Right lobe of liver (tissue), 6 donors: ENCODE data around the gene IL17REL. TPM values are rescaled to one million over a fixed set of nuclear protein-coding genes. Genes with fewer than 3 reads are reported as not detected.

ENCODE experiments used
- ATAC-seq, 4 donors: fragments of 200-7000 bp; cut with Tn5 transposase; one replicate each; pipeline ENCODE4 v1.9.1; 2020; ENCODE audit warnings: mild to moderate bottlenecking in 4 of 4, moderate library complexity in 4 of 4
- DNase-seq, 3 donors: peaks; one replicate each; pipeline ENCODE4 v3.0.0-alpha.2; 2020
- H3K27ac ChIP-seq, 3 donors: fragments of 200-600 bp; one replicate each; pipeline ENCODE4 v1.8.0; 2022
- H3K27me3 ChIP-seq, 2 donors: fragments of 200-600 bp; one replicate each; pipeline ENCODE4 v1.8.0; 2022
- H3K36me3 ChIP-seq, 4 donors: fragments of 200-600 bp; sonication (generic) in 1 of 4; one replicate each; pipeline versions ENCODE4 v1.5.1 to v1.8.0; 2017 to 2022; ENCODE audit warnings: control low read depth in 1 of 4
- H3K4me1 ChIP-seq, 4 donors: fragments of 200-600 bp; sonication (generic) in 1 of 4; one replicate each; pipeline versions ENCODE4 v1.5.1 to v1.8.0; 2017 to 2022; ENCODE audit warnings: control low read depth in 1 of 4
- H3K4me3 ChIP-seq, 3 donors: fragments of 200-600 bp; one replicate each; pipeline ENCODE4 v1.8.0; 2022
- H3K9me3 ChIP-seq, 4 donors: fragments of 200-600 bp; sonication (generic) in 1 of 4; one replicate each; pipeline versions ENCODE4 v1.5.1 to v1.8.0; 2017 to 2022; ENCODE audit warnings: control low read depth in 1 of 4
- POLR2A ChIP-seq: fragments of 450-650 bp; IDR thresholded peaks from one replicate; pipeline ENCODE4 v1.6.1; 2017; ENCODE audit warnings: antibody characterized with exemption, mild to moderate bottlenecking
- WGBS: methylation state at CpG from one replicate; pipeline ENCODE4 v1.1.6; 2018; ENCODE audit warnings: low coverage, low lambda C conversion rate; ENCODE audit not compliant: insufficient coverage; ENCODE audit errors: missing lambda C conversion rate; 5-methylcytosine and 5-hydroxymethylcytosine counted together
- intact Hi-C, 2 donors: fragments of 100-400 bp; cut with DNase I; formaldehyde crosslinking; loops; one replicate each; pipeline versions ENCODE4 v1.11.2 to v1.14.1; 2022
- total RNA-seq, 6 experiments: library from RNA; depleted of rRNA in 2 of 6; stranded (reverse); fragments of >200 nt in 2 of 6; fragmentation: NEBNext Ultra II Directional in 3 of 6; extraction: Animal tissue kit (Norgen Biotek cat#: 25700) in 3 of 6; gene quantifications; one replicate each; pipeline versions ENCODE4 v1.1.0 to v1.2.4, GENCODE V29; 2016 to 2023
- TF ChIP-seq, protein P1 (sequence below), 4 donors: fragments of 200-600 bp in 3 of 4; fragments of 450-650 bp in 1 of 4; IDR thresholded peaks; one replicate each; pipeline versions ENCODE4 v1.5.1 to v1.8.0; 2016 to 2022; ENCODE audit warnings: antibody characterized with exemption in 4 of 4, mild to moderate bottlenecking in 2 of 4
- donor health status: DM: no; HTN: yes; CAD: no.
- donor health status: DM: no; HTN: no; CAD: no.
- donor health status: DM: no; HTN: no; CAD: no.
- donor health status: DM: no; HTN: yes; CAD: no.
- donor health status: DM: no; HTN: yes; CAD: no.

Gene IL17REL
- total RNA-seq, 6 experiments from 2014 or later = not detected

DNA sequence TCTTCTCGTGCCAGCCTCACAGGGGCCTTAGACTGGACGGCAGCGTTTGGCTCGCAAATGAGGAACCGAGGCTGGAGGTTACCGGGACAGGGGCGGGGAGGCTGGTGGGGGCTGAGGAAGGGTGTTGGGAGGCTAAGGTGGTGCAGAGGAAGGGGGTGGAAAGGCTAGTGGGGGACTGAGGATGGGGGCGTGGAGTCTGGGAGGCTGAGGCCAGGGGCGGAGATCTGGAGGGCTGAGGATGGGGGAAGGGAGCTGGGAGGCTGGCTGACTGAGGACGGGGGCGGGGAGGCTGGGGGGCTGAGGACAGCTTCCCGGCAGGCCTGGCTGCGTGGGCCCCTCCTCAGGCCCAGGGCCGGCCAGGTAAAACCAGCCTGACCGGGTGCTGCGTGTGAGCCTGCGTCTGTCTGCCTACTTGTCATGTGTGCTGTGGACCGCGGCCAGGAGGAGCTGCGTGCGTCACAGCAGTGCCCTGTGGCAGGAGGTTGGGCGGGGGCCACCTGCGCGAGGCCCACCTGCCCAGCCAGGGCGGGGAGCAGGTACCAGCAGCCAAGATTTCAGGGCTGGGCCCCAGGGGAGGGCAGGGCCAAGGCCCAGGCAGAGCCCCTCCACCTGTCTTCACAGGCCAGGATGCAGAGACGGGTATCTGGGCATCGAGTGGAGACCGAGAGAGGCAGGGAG, 61.4 kb downstream of the IL17REL start:
- ATAC-seq (no peak), DNase-seq (peak in 1 of 3 donors; percentile 89)
- H3K4me1 ChIP-seq = peaks cover 3 to 38% (median 23%) of the 10 kb centered on the region in 4 donors
- H3K9me3 ChIP-seq = no peaks in the 10 kb centered on the region
- H3K4me3 ChIP-seq = no peak overlapping the region
- intact Hi-C loops = no loop called here
- 58% methylated on average over 12 of the region's 28 CpGs for WGBS
- H3K27me3 ChIP-seq = no peaks in the 10 kb centered on the region
- no peak for TF ChIP-seq POLR2A
- TF ChIP-seq, protein P1, sequence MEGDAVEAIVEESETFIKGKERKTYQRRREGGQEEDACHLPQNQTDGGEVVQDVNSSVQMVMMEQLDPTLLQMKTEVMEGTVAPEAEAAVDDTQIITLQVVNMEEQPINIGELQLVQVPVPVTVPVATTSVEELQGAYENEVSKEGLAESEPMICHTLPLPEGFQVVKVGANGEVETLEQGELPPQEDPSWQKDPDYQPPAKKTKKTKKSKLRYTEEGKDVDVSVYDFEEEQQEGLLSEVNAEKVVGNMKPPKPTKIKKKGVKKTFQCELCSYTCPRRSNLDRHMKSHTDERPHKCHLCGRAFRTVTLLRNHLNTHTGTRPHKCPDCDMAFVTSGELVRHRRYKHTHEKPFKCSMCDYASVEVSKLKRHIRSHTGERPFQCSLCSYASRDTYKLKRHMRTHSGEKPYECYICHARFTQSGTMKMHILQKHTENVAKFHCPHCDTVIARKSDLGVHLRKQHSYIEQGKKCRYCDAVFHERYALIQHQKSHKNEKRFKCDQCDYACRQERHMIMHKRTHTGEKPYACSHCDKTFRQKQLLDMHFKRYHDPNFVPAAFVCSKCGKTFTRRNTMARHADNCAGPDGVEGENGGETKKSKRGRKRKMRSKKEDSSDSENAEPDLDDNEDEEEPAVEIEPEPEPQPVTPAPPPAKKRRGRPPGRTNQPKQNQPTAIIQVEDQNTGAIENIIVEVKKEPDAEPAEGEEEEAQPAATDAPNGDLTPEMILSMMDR (IDR thresholded peaks at IDR 0.05) = no peak
- no peaks in the 10 kb centered on the region for H3K36me3 ChIP-seq
- H3K27ac ChIP-seq = peak overlapping the region in 2 of 3 donors; percentile 22 to 24

DNA sequence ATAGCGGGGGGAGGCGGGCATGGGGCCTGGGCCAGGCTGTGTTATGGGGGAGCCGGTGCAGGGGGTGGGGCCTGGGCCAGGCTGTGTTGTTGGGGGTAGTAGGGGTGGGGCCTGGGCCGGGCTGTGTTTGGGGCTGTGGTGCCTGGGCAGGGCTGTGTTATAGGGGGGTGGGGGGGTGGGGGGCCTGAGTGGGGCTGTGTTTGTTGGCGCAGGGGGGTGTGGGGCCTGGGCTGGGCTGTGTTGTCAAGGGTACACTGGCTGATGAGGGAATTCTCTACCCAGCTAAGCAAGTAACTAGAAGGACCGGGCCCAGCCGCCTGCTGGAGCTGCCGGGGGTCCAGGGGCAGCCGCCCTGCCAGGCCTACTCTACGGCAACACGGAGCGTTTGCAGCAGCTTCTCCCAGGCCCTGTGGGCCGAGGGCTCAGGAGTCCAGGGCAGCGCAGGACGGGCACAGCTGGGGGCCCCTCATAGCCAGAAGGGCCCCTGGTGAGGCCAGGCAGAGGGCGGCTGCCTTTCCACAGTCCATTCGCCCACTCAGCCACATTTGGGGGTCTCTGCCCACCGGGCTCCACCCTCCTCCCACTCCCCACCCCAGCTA, 62.1 kb downstream of the IL17REL start:
- H3K4me1 ChIP-seq = peaks cover 3 to 38% (median 17%) of the 10 kb centered on the region in 4 donors
- H3K9me3 ChIP-seq = no peaks in the 10 kb centered on the region
- no peak for ATAC-seq
- no peak overlapping the region for H3K27ac ChIP-seq
- no peaks in the 10 kb centered on the region for H3K27me3 ChIP-seq
- WGBS = 85% methylated on average over 4 of the region's 18 CpGs
- TF ChIP-seq POLR2A = no peak
- TF ChIP-seq, protein P1 (IDR thresholded peaks at IDR 0.05) = no peak
- H3K36me3 ChIP-seq = no peaks in the 10 kb centered on the region
- intact Hi-C loops = no loop called here
- DNase-seq = no peak
- H3K4me3 ChIP-seq = no peak overlapping the region

DNA sequence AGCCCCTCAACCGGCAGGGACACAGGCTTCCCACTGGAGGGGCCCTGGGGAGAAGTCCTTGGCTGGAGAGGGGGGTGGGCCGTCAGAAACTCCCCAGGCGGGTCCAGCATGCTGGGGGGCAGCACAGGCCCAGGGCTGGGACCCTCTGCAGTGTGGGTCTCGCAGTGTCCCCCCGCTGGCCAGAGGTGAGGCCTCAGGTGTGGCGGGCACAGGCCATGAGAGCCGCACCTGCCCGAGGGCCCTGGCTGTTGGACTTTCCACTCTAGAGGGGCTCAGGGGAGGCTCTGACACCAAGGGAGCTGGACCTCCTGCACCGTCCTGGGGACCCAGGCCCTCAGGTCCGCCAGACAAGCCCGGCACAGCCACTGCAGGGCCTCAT, 62.7 kb downstream of the IL17REL start:
- ATAC-seq (no peak), DNase-seq (no peak)
- WGBS = no CpG with 5 or more reads among the region's 11 CpGs
- no peak overlapping the region for H3K4me3 ChIP-seq
- no peaks in the 10 kb centered on the region for H3K9me3 ChIP-seq
- intact Hi-C loops = no loop called here
- peaks cover 3 to 32% (median 11%) of the 10 kb centered on the region in 4 donors for H3K4me1 ChIP-seq
- H3K27me3 ChIP-seq = no peaks in the 10 kb centered on the region
- H3K27ac ChIP-seq = no peak overlapping the region
- H3K36me3 ChIP-seq = no peaks in the 10 kb centered on the region
- TF ChIP-seq, protein P1 (IDR thresholded peaks at IDR 0.05) = no peak
- TF ChIP-seq POLR2A = no peak

DNA sequence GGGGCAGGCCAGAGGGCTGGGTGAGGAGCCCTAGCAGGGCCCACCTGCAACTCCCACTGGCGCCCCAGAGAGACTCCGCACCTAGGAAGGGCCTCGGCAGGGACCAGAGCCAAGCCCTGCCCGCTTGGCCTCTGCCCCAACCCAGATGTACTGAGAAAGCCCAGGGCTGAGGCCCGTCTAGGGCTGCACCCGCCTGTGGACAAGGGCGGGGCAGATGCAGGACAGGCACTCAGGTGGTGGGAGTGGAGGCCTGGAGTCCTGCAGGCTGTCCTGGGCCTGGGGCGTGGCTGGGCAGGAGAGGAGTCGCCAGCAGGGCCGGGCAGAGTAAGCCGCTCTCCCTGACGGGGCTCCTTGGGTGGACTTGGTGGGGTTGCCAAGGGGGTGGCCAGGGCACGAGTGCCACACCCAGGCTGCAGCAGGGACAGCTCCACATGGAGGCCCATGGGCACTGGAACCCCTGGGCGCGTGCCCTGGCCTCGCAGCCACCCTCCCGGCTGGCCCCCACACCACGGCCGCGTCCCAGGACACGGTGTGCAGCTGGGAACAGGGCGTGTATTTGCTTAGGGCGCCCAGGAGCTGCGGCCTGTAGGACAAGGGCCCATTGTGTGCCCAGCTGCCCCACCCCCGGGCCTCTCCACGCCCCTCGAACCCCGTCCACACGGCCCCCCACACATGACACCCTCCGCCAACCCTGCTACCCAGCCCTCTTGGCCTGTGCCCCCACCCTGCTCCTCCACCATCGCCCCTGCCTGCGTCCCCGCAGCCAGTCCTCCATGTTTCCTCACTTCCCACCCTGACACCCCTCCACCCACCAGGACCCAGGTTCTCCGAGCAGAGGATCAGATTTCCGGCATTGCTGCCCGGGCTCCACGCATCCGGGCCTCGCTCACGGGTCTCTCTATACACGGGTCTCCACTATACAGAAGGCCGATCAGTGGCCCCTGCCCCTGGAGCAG, 63.3 kb downstream of the IL17REL start:
- TF ChIP-seq, protein P1 (IDR thresholded peaks at IDR 0.05) = no peak
- TF ChIP-seq POLR2A = peak; percentile 45
- DNase-seq (peak in 2 of 3 donors; percentile 77 to 88), ATAC-seq (peak; percentile 51 to 71 (median 66))
- no peaks in the 10 kb centered on the region for H3K36me3 ChIP-seq
- H3K27ac ChIP-seq = peak overlapping the region in 1 of 3 donors; percentile 20
- H3K4me1 ChIP-seq = peaks cover 3 to 26% (median 5%) of the 10 kb centered on the region in 4 donors
- WGBS = 59% methylated on average over 7 of the region's 42 CpGs
- intact Hi-C loops = no loop called here
- H3K27me3 ChIP-seq = no peaks in the 10 kb centered on the region
- no peaks in the 10 kb centered on the region for H3K9me3 ChIP-seq
- H3K4me3 ChIP-seq = peak overlapping the region in 1 of 3 donors; percentile 10
